ENCODE measurements around the gene GSK3B.

Gene GSK3B

GRCh38 chr3:120071259-120071658, 23.0 kb downstream of the GSK3B start:
- Histone ChIP-seq H3K4me3 (ENCODE audit: control insufficient read depth in 1 of 7, extremely low read depth in 1 of 7, insufficient read depth in 4 of 7, low read depth in 2 of 7, low read length in 6 of 7) (no peak overlapping the region), H3K4me1 (ENCODE audit: control extremely low read depth in 1 of 4, control insufficient read depth in 4 of 4, insufficient read depth in 4 of 4, low read length in 3 of 4) (peaks cover 0 to 9% (median 2%) of the 10 kb centered on the region in 4 experiments), H3K36me3 (ENCODE audit: control insufficient read depth in 4 of 4, insufficient read depth in 4 of 4, low read length in 3 of 4) (no peaks in the 10 kb centered on the region), H3K27me3 (replicated peaks in 2 of 5; ENCODE audit: control insufficient read depth in 4 of 5, insufficient read depth in 5 of 5, low read length in 4 of 5) (no peaks in the 10 kb centered on the region), H3K9me3 (ENCODE audit: control extremely low read depth in 1 of 5, control insufficient read depth in 4 of 5, insufficient read depth in 2 of 5, low read depth in 1 of 5, low read length in 4 of 5) (no peaks in the 10 kb centered on the region), H3K27ac (ENCODE audit: insufficient read depth in 1 of 2, low read depth in 1 of 2, low read length in 2 of 2, poor library complexity in 1 of 2, severe bottlenecking in 2 of 2) (no peak overlapping the region)
- DNase-seq: no peak
- CTCF ChIA-PET: interaction anchor here (1.0 kb wide), 1 partner anchor 27 kb away, joined by 3 read pairs; no protein-coding TSS in a partner anchor
- POLR2A ChIA-PET: no interaction called here
- 98% methylated on average over 5 of the region's 6 CpGs for WGBS (ENCODE audit: insufficient coverage)

GRCh38 chr3:120070263-120070981, 23.8 kb downstream of the GSK3B start:
- 94% methylated on average over 3 of the region's 4 CpGs for WGBS (ENCODE audit: insufficient coverage)
- no peak for DNase-seq
- Histone ChIP-seq H3K4me3 (ENCODE audit: control insufficient read depth in 1 of 7, extremely low read depth in 1 of 7, insufficient read depth in 4 of 7, low read depth in 2 of 7, low read length in 6 of 7) (no peak overlapping the region), H3K27me3 (replicated peaks in 2 of 5; ENCODE audit: control insufficient read depth in 4 of 5, insufficient read depth in 5 of 5, low read length in 4 of 5) (no peaks in the 10 kb centered on the region), H3K27ac (ENCODE audit: insufficient read depth in 1 of 2, low read depth in 1 of 2, low read length in 2 of 2, poor library complexity in 1 of 2, severe bottlenecking in 2 of 2) (no peak overlapping the region), H3K9me3 (ENCODE audit: control extremely low read depth in 1 of 5, control insufficient read depth in 4 of 5, insufficient read depth in 2 of 5, low read depth in 1 of 5, low read length in 4 of 5) (no peaks in the 10 kb centered on the region), H3K4me1 (ENCODE audit: control extremely low read depth in 1 of 4, control insufficient read depth in 4 of 4, insufficient read depth in 4 of 4, low read length in 3 of 4) (peaks cover 0 to 6% (median 2%) of the 10 kb centered on the region in 4 experiments), H3K36me3 (ENCODE audit: control insufficient read depth in 4 of 4, insufficient read depth in 4 of 4, low read length in 3 of 4) (peaks cover 0 to 4% (median 0%) of the 10 kb centered on the region in 4 experiments)
- CTCF ChIA-PET: no interaction called here
- POLR2A ChIA-PET: interaction anchor here (0.7 kb wide), 1 partner anchor 16 kb away, joined by 4 read pairs; no protein-coding TSS in a partner anchor

- H3K36me3 ChIP-seq (ENCODE audit: control insufficient read depth in 4 of 4, insufficient read depth in 4 of 4, low read length in 3 of 4): peaks cover 0 to 7% (median 0%) of the 10 kb centered on the region in 4 experiments
- DNase-seq: peak in 1 of 3 donors; percentile 19
- no peak overlapping the region for H3K4me3 ChIP-seq (ENCODE audit: control insufficient read depth in 1 of 7, extremely low read depth in 1 of 7, insufficient read depth in 4 of 7, low read depth in 2 of 7, low read length in 6 of 7)
- no peaks in the 10 kb centered on the region for H3K9me3 ChIP-seq (ENCODE audit: control extremely low read depth in 1 of 5, control insufficient read depth in 4 of 5, insufficient read depth in 2 of 5, low read depth in 1 of 5, low read length in 4 of 5)
- no CpG with 5 or more reads among the region's 3 CpGs for WGBS (ENCODE audit: insufficient coverage)
- H3K27me3 ChIP-seq (replicated peaks in 2 of 5; ENCODE audit: control insufficient read depth in 4 of 5, insufficient read depth in 5 of 5, low read length in 4 of 5): no peaks in the 10 kb centered on the region
- H3K4me1 ChIP-seq (ENCODE audit: control extremely low read depth in 1 of 4, control insufficient read depth in 4 of 4, insufficient read depth in 4 of 4, low read length in 3 of 4): peaks cover 0 to 6% (median 2%) of the 10 kb centered on the region in 4 experiments
- ChIA-PET POLR2A (no interaction called here), CTCF (interaction anchor here (1.5 to 1.6 kb wide), 2 partner anchors 16 to 80 kb away, joined by 4 to 6 read pairs; no protein-coding TSS in a partner anchor)
- H3K27ac ChIP-seq (ENCODE audit: insufficient read depth in 1 of 2, low read depth in 1 of 2, low read length in 2 of 2, poor library complexity in 1 of 2, severe bottlenecking in 2 of 2): no peak overlapping the region
Observed at GRCh38 chr3:120067083-120067482, 27.2 kb downstream of the GSK3B start.

GRCh38 chr3:120066634-120067033, 27.6 kb downstream of the GSK3B start:
- no peak for DNase-seq
- Histone ChIP-seq H3K4me1 (ENCODE audit: control extremely low read depth in 1 of 4, control insufficient read depth in 4 of 4, insufficient read depth in 4 of 4, low read length in 3 of 4) (peaks cover 0 to 6% (median 2%) of the 10 kb centered on the region in 4 experiments), H3K36me3 (ENCODE audit: control insufficient read depth in 4 of 4, insufficient read depth in 4 of 4, low read length in 3 of 4) (peaks cover 0 to 7% (median 0%) of the 10 kb centered on the region in 4 experiments), H3K27ac (ENCODE audit: insufficient read depth in 1 of 2, low read depth in 1 of 2, low read length in 2 of 2, poor library complexity in 1 of 2, severe bottlenecking in 2 of 2) (no peak overlapping the region), H3K27me3 (replicated peaks in 2 of 5; ENCODE audit: control insufficient read depth in 4 of 5, insufficient read depth in 5 of 5, low read length in 4 of 5) (no peaks in the 10 kb centered on the region), H3K4me3 (ENCODE audit: control insufficient read depth in 1 of 7, extremely low read depth in 1 of 7, insufficient read depth in 4 of 7, low read depth in 2 of 7, low read length in 6 of 7) (no peak overlapping the region), H3K9me3 (ENCODE audit: control extremely low read depth in 1 of 5, control insufficient read depth in 4 of 5, insufficient read depth in 2 of 5, low read depth in 1 of 5, low read length in 4 of 5) (no peaks in the 10 kb centered on the region)
- WGBS (ENCODE audit: insufficient coverage): no CpG with 5 or more reads among the region's 4 CpGs
- POLR2A ChIA-PET: no interaction called here
- CTCF ChIA-PET: interaction anchor here (1.6 kb wide), 1 partner anchor 15 kb away, joined by 6 read pairs; no protein-coding TSS in a partner anchor

- no CpG with 5 or more reads among the region's 2 CpGs for WGBS (ENCODE audit: insufficient coverage)
- Histone ChIP-seq H3K4me3 (ENCODE audit: control insufficient read depth in 1 of 7, extremely low read depth in 1 of 7, insufficient read depth in 4 of 7, low read depth in 2 of 7, low read length in 6 of 7) (no peak overlapping the region), H3K27me3 (replicated peaks in 2 of 5; ENCODE audit: control insufficient read depth in 4 of 5, insufficient read depth in 5 of 5, low read length in 4 of 5) (no peaks in the 10 kb centered on the region), H3K4me1 (ENCODE audit: control extremely low read depth in 1 of 4, control insufficient read depth in 4 of 4, insufficient read depth in 4 of 4, low read length in 3 of 4) (peaks cover 0 to 6% (median 2%) of the 10 kb centered on the region in 4 experiments), H3K36me3 (ENCODE audit: control insufficient read depth in 4 of 4, insufficient read depth in 4 of 4, low read length in 3 of 4) (peaks cover 0 to 7% (median 0%) of the 10 kb centered on the region in 4 experiments), H3K9me3 (ENCODE audit: control extremely low read depth in 1 of 5, control insufficient read depth in 4 of 5, insufficient read depth in 2 of 5, low read depth in 1 of 5, low read length in 4 of 5) (no peaks in the 10 kb centered on the region), H3K27ac (ENCODE audit: insufficient read depth in 1 of 2, low read depth in 1 of 2, low read length in 2 of 2, poor library complexity in 1 of 2, severe bottlenecking in 2 of 2) (no peak overlapping the region)
- ChIA-PET POLR2A (no interaction called here), CTCF (interaction anchor here (1.9 kb wide), 1 partner anchor 19 kb away, joined by 5 read pairs; no protein-coding TSS in a partner anchor)
- DNase-seq: no peak
Observed at GRCh38 chr3:120064641-120065040, 29.6 kb downstream of the GSK3B start.

GRCh38 chr3:120062474-120062873, 31.8 kb downstream of the GSK3B start:
- Histone ChIP-seq H3K4me1 (ENCODE audit: control extremely low read depth in 1 of 4, control insufficient read depth in 4 of 4, insufficient read depth in 4 of 4, low read length in 3 of 4) (peaks cover 0 to 1% (median 0%) of the 10 kb centered on the region in 4 experiments), H3K9me3 (ENCODE audit: control extremely low read depth in 1 of 5, control insufficient read depth in 4 of 5, insufficient read depth in 2 of 5, low read depth in 1 of 5, low read length in 4 of 5) (no peaks in the 10 kb centered on the region), H3K4me3 (ENCODE audit: control insufficient read depth in 1 of 7, extremely low read depth in 1 of 7, insufficient read depth in 4 of 7, low read depth in 2 of 7, low read length in 6 of 7) (no peak overlapping the region), H3K27me3 (replicated peaks in 2 of 5; ENCODE audit: control insufficient read depth in 4 of 5, insufficient read depth in 5 of 5, low read length in 4 of 5) (no peaks in the 10 kb centered on the region), H3K27ac (ENCODE audit: insufficient read depth in 1 of 2, low read depth in 1 of 2, low read length in 2 of 2, poor library complexity in 1 of 2, severe bottlenecking in 2 of 2) (no peak overlapping the region), H3K36me3 (ENCODE audit: control insufficient read depth in 4 of 4, insufficient read depth in 4 of 4, low read length in 3 of 4) (peaks cover 0 to 7% (median 0%) of the 10 kb centered on the region in 4 experiments)
- 80% methylated on average over 1 of the region's 4 CpGs for WGBS (ENCODE audit: insufficient coverage)
- POLR2A ChIA-PET: no interaction called here
- no peak for DNase-seq
- CTCF ChIA-PET: no interaction called here
